Measurements from ENCODE around the gene TRPM6.

GRCh38 chr9:74800226-74800625 is 87.5 kb downstream of the TRPM6 start:
- TF ChIP-seq EZH2phosphoT487 (IDR thresholded peaks at IDR 0.05; ENCODE audit: insufficient read depth, low read depth) (no peak), EZH2 (IDR thresholded peaks at IDR 0.05; ENCODE audit: insufficient read depth, poor library complexity, severe bottlenecking) (no peak)
